ENCODE data around the gene CERS6.

The CERS6 gene

GRCh38 chr2:168538133-168538532 is 82.1 kb downstream of the CERS6 start:
- no peak overlapping the region for H3K4me3 ChIP-seq (ENCODE audit: low read depth, low read length)
- CTCF ChIA-PET, result no interaction called here
- DNase-seq (ENCODE audit: low read depth, low spot score), result no peak
- POLR2A ChIA-PET, result no interaction called here
- no peak for TF ChIP-seq CTCF (IDR thresholded peaks at IDR 0.05; ENCODE audit: insufficient read depth, low read length, missing control alignments)

GRCh38 chr2:168538534-168538933 is 82.5 kb downstream of the CERS6 start:
- ChIA-PET POLR2A (no interaction called here), CTCF (no interaction called here)
- DNase-seq (ENCODE audit: low read depth, low spot score), result no peak
- no peak overlapping the region for H3K4me3 ChIP-seq (ENCODE audit: low read depth, low read length)
- no peak for TF ChIP-seq CTCF (IDR thresholded peaks at IDR 0.05; ENCODE audit: insufficient read depth, low read length, missing control alignments)

GRCh38 chr2:168539945-168540344 is 83.9 kb downstream of the CERS6 start:
- TF ChIP-seq CTCF (IDR thresholded peaks at IDR 0.05; ENCODE audit: insufficient read depth, low read length, missing control alignments), result no peak
- CTCF ChIA-PET, result no interaction called here
- DNase-seq (ENCODE audit: low read depth, low spot score), result no peak
- H3K4me3 ChIP-seq (ENCODE audit: low read depth, low read length), result no peak overlapping the region
- POLR2A ChIA-PET, result no interaction called here

GRCh38 chr2:168541858-168542257 is 85.8 kb downstream of the CERS6 start:
- no peak overlapping the region for H3K4me3 ChIP-seq (ENCODE audit: low read depth, low read length)
- no peak for TF ChIP-seq CTCF (IDR thresholded peaks at IDR 0.05; ENCODE audit: insufficient read depth, low read length, missing control alignments)
- DNase-seq (ENCODE audit: low read depth, low spot score), result no peak
- POLR2A ChIA-PET, result no interaction called here
- CTCF ChIA-PET, result no interaction called here

GRCh38 chr2:168543037-168543436 is 87.0 kb downstream of the CERS6 start:
- TF ChIP-seq CTCF (IDR thresholded peaks at IDR 0.05; ENCODE audit: insufficient read depth, low read length, missing control alignments), result no peak
- no peak for DNase-seq (ENCODE audit: low read depth, low spot score)
- H3K4me3 ChIP-seq (ENCODE audit: low read depth, low read length), result no peak overlapping the region
- ChIA-PET CTCF (no interaction called here), POLR2A (no interaction called here)

- TF ChIP-seq CTCF (IDR thresholded peaks at IDR 0.05; ENCODE audit: insufficient read depth, low read length, missing control alignments), result no peak
- DNase-seq (ENCODE audit: low read depth, low spot score), result no peak
- H3K4me3 ChIP-seq (ENCODE audit: low read depth, low read length), result no peak overlapping the region
- POLR2A ChIA-PET, result no interaction called here
- CTCF ChIA-PET, result no interaction called here
Observed at GRCh38 chr2:168543935-168544334, 87.9 kb downstream of the CERS6 start.
